Gastroesophageal sphincter (tissue), 4 donors: Measurements from ENCODE around the gene KPNA1. TPM values are rescaled to one million over a fixed set of nuclear protein-coding genes. Genes with fewer than 3 reads are reported as not detected.

ENCODE experiments used
- ATAC-seq: fragments of 150-250 bp; one replicate; pipeline ENCODE4 v1.9.1; 2016; ENCODE audit warnings: mild to moderate bottlenecking, moderate library complexity
- H3K27ac ChIP-seq, 4 donors: fragments of 200-600 bp; sonication (generic) in 3 of 4; 1 replicate in 3 of 4; 2 replicates in 1 of 4; pipeline ENCODE4 v1.5.1; 2016 to 2019
- H3K27me3 ChIP-seq: fragments of 200-600 bp; sonication (generic); one replicate; pipeline ENCODE4 v1.5.1; 2019
- H3K36me3 ChIP-seq, 2 donors: fragments of 200-600 bp; sonication (generic); one replicate each; pipeline ENCODE4 v1.5.1; 2019; ENCODE audit warnings: control low read depth in 1 of 2
- H3K4me1 ChIP-seq, 3 donors: fragments of 200-600 bp; sonication (generic); 1 replicate in 2 of 3; 2 replicates in 1 of 3; pipeline ENCODE4 v1.5.1; 2016 to 2019; ENCODE audit warnings: control low read depth in 2 of 3
- H3K4me3 ChIP-seq, 2 donors: fragments of 200-600 bp; sonication (generic); one replicate each; pipeline ENCODE4 v1.5.1; 2019; ENCODE audit warnings: mild to moderate bottlenecking in 1 of 2, moderate library complexity in 1 of 2
- H3K9me3 ChIP-seq, 3 donors: fragments of 200-600 bp; sonication (generic); one replicate each; pipeline ENCODE4 v1.5.1; 2017 to 2019; ENCODE audit warnings: control low read depth in 2 of 3
- CTCF ChIP-seq, 4 experiments: fragments of 200-600 bp in 2 of 4; fragments of 450-650 bp in 2 of 4; sonication (generic) in 1 of 4; IDR thresholded peaks; one replicate each; pipeline ENCODE4 v1.5.1; 2017 to 2019; ENCODE audit warnings: antibody characterized with exemption in 4 of 4, mild to moderate bottlenecking in 2 of 4, moderate library complexity in 2 of 4
- EP300 ChIP-seq: sonication (generic); formaldehyde crosslinking; IDR thresholded peaks from one replicate; pipeline ENCODE4 v1.6.1; 2017; ENCODE audit warnings: antibody characterized with exemption, mild to moderate bottlenecking
- POLR2A ChIP-seq, 2 donors: fragments of 450-650 bp; IDR thresholded peaks; one replicate each; pipeline ENCODE4 v1.6.1; 2017; ENCODE audit warnings: antibody characterized with exemption in 2 of 2, mild to moderate bottlenecking in 2 of 2, moderate library complexity in 1 of 2
- POLR2AphosphoS5 ChIP-seq: sonication (generic); formaldehyde crosslinking; IDR thresholded peaks from one replicate; pipeline ENCODE4 v1.6.1; 2017; ENCODE audit warnings: antibody characterized with exemption
- WGBS, 2 donors: methylation state at CpG; one replicate each; pipeline ENCODE4 v1.1.5; 2018; ENCODE audit warnings: low coverage in 1 of 2; 5-methylcytosine and 5-hydroxymethylcytosine counted together
- total RNA-seq, 4 donors: library from RNA; depleted of rRNA; stranded (reverse); fragments of >200 nt; gene quantifications; one replicate each; pipeline ENCODE4 v1.1.0, GENCODE V29; 2016

KPNA1 gene
- total RNA-seq, 4 donors from 2014 or later = 39.8 to 61.3 (median 41.3) TPM

- Histone ChIP-seq H3K27me3 (no peaks in the 10 kb centered on the region), H3K4me3 (no peak overlapping the region), H3K27ac (no peak overlapping the region), H3K9me3 (no peaks in the 10 kb centered on the region), H3K36me3 (peaks cover 0 to 12% of the 10 kb centered on the region in 2 donors), H3K4me1 (peaks cover 0 to 23% (median 5%) of the 10 kb centered on the region in 3 donors)
- WGBS, 2 donors = 37 to 57% methylated on average over 3 of the region's 3 CpGs
- ATAC-seq = no peak
- TF ChIP-seq EP300 = no peak
- no peak for TF ChIP-seq CTCF (IDR thresholded peaks at IDR 0.05)
- TF ChIP-seq POLR2A (IDR thresholded peaks at IDR 0.05) = no peak
- no peak for TF ChIP-seq POLR2AphosphoS5
These were observed 119.2 kb downstream of the KPNA1 start for GRCh38 chr3:122395582-122395981.

GRCh38 chr3:122394173-122394572, 120.6 kb downstream of the KPNA1 start:
- TF ChIP-seq POLR2A (IDR thresholded peaks at IDR 0.05) = no peak
- TF ChIP-seq EP300 = no peak
- no peak for TF ChIP-seq CTCF (IDR thresholded peaks at IDR 0.05)
- TF ChIP-seq POLR2AphosphoS5 = no peak
- Histone ChIP-seq H3K4me1 (peaks cover 0 to 32% (median 5%) of the 10 kb centered on the region in 3 donors), H3K27ac (no peak overlapping the region), H3K36me3 (peaks cover 0 to 12% of the 10 kb centered on the region in 2 donors), H3K4me3 (no peak overlapping the region), H3K9me3 (no peaks in the 10 kb centered on the region), H3K27me3 (no peaks in the 10 kb centered on the region)
- ATAC-seq = no peak
- WGBS, 2 donors = 71 to 82% methylated on average over 1 of the region's 1 CpG

- Histone ChIP-seq H3K27ac (peak overlapping the region in 2 of 4 donors; percentile 16 to 37), H3K4me1 (peaks cover 0 to 32% (median 5%) of the 10 kb centered on the region in 3 donors), H3K27me3 (no peaks in the 10 kb centered on the region), H3K36me3 (peaks cover 0 to 12% of the 10 kb centered on the region in 2 donors), H3K4me3 (no peak overlapping the region), H3K9me3 (no peaks in the 10 kb centered on the region)
- no peak for ATAC-seq
- 0 to 31% methylated on average over 1 to 2 of the region's 2 CpGs for WGBS, 2 donors
- TF ChIP-seq CTCF (IDR thresholded peaks at IDR 0.05) = peak; percentile 58 to 77 (median 70)
- no peak for TF ChIP-seq EP300
These were observed 121.6 kb downstream of the KPNA1 start for GRCh38 chr3:122392868-122393844.

GRCh38 chr3:122391681-122392446, 122.9 kb downstream of the KPNA1 start:
- H3K9me3 ChIP-seq = no peaks in the 10 kb centered on the region
- peaks cover 0 to 12% of the 10 kb centered on the region in 2 donors for H3K36me3 ChIP-seq
- no peak for ATAC-seq
- peaks cover 0 to 41% (median 5%) of the 10 kb centered on the region in 3 donors for H3K4me1 ChIP-seq
- H3K27me3 ChIP-seq = no peaks in the 10 kb centered on the region
- TF ChIP-seq EP300 (no peak), POLR2A (IDR thresholded peaks at IDR 0.05) (no peak), POLR2AphosphoS5 (no peak), CTCF (IDR thresholded peaks at IDR 0.05) (no peak)
- WGBS, 2 donors = 35 to 83% methylated on average over 1 to 2 of the region's 2 CpGs
- no peak overlapping the region for H3K4me3 ChIP-seq
- no peak overlapping the region for H3K27ac ChIP-seq
